ENCODE results near the gene TNS3.
"Not testable (repeated sequence)": the region's sequence is repeated elsewhere in the genome, so short reads cannot be mapped to it uniquely, and the experiment has no call there.

The TNS3 gene

DNA sequence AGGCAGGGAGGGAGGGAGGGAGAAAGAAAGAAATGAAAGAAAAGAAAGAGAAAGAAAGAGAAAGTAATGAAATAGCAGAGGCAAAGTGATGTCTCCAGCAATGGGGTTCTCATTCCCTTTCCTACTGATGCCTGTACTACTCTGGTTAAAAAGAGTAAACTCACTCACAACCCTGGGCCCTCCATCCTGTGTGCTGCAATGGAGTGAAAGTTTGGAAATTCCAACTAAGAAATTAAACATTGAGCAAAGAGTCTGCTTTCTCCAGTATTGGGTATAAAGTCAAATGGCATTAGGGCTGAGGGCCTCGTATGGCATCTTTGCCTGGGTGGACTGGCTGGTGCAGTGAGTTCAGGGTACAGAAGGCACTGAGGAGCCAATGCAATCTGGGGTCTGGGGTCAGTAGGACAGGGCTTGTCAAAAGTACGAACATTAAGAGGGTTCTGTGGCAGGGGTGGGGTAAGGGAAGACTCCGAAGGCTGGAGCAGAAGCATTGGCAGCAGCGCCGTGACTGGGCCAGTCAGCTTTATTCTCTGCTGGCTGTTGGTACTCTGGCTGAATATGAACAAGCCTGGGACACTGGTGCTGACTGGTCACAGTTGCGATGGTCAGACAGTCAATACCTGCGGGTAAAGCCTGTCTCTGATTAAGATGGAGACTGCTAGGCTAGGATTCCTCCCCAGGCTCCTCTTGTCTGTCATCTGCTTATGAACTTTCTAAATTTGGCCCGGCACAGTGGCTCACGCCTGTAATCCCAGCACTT is 24.1 kb upstream of the TNS3 start:
- no peaks in the 10 kb centered on the region for H3K27me3 ChIP-seq (ENCODE audit: control insufficient read depth, low read length)
- H4K20me1 ChIP-seq (ENCODE audit: control insufficient read depth, insufficient read depth, low read depth, low read length), result no peaks in the 10 kb centered on the region
- TF ChIP-seq, protein P1, sequence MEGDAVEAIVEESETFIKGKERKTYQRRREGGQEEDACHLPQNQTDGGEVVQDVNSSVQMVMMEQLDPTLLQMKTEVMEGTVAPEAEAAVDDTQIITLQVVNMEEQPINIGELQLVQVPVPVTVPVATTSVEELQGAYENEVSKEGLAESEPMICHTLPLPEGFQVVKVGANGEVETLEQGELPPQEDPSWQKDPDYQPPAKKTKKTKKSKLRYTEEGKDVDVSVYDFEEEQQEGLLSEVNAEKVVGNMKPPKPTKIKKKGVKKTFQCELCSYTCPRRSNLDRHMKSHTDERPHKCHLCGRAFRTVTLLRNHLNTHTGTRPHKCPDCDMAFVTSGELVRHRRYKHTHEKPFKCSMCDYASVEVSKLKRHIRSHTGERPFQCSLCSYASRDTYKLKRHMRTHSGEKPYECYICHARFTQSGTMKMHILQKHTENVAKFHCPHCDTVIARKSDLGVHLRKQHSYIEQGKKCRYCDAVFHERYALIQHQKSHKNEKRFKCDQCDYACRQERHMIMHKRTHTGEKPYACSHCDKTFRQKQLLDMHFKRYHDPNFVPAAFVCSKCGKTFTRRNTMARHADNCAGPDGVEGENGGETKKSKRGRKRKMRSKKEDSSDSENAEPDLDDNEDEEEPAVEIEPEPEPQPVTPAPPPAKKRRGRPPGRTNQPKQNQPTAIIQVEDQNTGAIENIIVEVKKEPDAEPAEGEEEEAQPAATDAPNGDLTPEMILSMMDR (IDR thresholded peaks at IDR 0.05; ENCODE audit: low read depth, low read length, poor library complexity, severe bottlenecking), result no peak
- no peak for TF ChIP-seq EZH2phosphoT487 (IDR thresholded peaks at IDR 0.05; ENCODE audit: borderline replicate concordance, low read length)
- no peak overlapping the region for H3K4me2 ChIP-seq (ENCODE audit: low read length)
- no peak overlapping the region for H3K27ac ChIP-seq (ENCODE audit: low read depth, low read length)
- no peaks in the 10 kb centered on the region for H3K9me2 ChIP-seq (replicated peaks; ENCODE audit: control insufficient read depth, low read length)
- no peaks in the 10 kb centered on the region for H3K79me2 ChIP-seq (ENCODE audit: control insufficient read depth, low read length)
- H3K4me3 ChIP-seq (ENCODE audit: low read length), result no peak overlapping the region
- H3K4me1 ChIP-seq (ENCODE audit: control insufficient read depth, low read length), result peaks cover 23% of the 10 kb centered on the region
- peaks cover 10% of the 10 kb centered on the region for H3F3A ChIP-seq (ENCODE audit: control insufficient read depth, insufficient read depth)
- no peaks in the 10 kb centered on the region for H3K36me3 ChIP-seq (ENCODE audit: control insufficient read depth, low read length)
- no peaks in the 10 kb centered on the region for H3K9me3 ChIP-seq (ENCODE audit: control insufficient read depth, insufficient read depth, low read length)

DNA sequence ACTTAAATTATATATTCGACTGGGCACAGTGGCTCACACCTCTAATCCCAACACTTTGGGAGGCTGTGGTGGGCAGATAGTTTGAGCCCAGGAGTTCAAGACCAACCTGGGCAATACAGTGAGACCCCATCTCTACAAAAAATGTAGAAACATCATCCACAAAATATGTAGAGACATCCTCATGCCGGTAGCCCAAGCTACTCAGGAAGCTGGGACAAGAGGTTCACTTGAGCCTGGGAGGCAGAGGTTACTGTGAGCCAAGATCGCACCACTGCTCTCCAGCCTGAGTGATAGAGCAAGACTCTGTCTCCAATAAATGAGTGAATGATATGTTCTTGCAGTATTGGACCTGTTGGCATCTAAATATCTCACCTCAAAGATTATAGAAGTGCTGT is 22.6 kb upstream of the TNS3 start:
- no peak overlapping the region for H3K4me3 ChIP-seq (ENCODE audit: low read length)
- H3K9me3 ChIP-seq (ENCODE audit: control insufficient read depth, insufficient read depth, low read length), result no peaks in the 10 kb centered on the region; the same call in 1 of the 2 replicates
- TF ChIP-seq EZH2phosphoT487 (IDR thresholded peaks at IDR 0.05; ENCODE audit: borderline replicate concordance, low read length), result no peak
- TF ChIP-seq, protein P1 (IDR thresholded peaks at IDR 0.05; ENCODE audit: low read depth, low read length, poor library complexity, severe bottlenecking), result no peak
- H3K27ac ChIP-seq (ENCODE audit: low read depth, low read length), result no peak overlapping the region
- no peaks in the 10 kb centered on the region for H4K20me1 ChIP-seq (ENCODE audit: control insufficient read depth, insufficient read depth, low read depth, low read length)
- no peaks in the 10 kb centered on the region for H3K27me3 ChIP-seq (ENCODE audit: control insufficient read depth, low read length)
- no peak overlapping the region for H3K4me2 ChIP-seq (ENCODE audit: low read length)
- no peaks in the 10 kb centered on the region for H3K36me3 ChIP-seq (ENCODE audit: control insufficient read depth, low read length)
- H3K4me1 ChIP-seq (ENCODE audit: control insufficient read depth, low read length), result peaks cover 38% of the 10 kb centered on the region
- no peaks in the 10 kb centered on the region for H3K9me2 ChIP-seq (replicated peaks; ENCODE audit: control insufficient read depth, low read length)
- H3K79me2 ChIP-seq (ENCODE audit: control insufficient read depth, low read length), result no peaks in the 10 kb centered on the region
- peaks cover 13% of the 10 kb centered on the region for H3F3A ChIP-seq (ENCODE audit: control insufficient read depth, insufficient read depth)

DNA sequence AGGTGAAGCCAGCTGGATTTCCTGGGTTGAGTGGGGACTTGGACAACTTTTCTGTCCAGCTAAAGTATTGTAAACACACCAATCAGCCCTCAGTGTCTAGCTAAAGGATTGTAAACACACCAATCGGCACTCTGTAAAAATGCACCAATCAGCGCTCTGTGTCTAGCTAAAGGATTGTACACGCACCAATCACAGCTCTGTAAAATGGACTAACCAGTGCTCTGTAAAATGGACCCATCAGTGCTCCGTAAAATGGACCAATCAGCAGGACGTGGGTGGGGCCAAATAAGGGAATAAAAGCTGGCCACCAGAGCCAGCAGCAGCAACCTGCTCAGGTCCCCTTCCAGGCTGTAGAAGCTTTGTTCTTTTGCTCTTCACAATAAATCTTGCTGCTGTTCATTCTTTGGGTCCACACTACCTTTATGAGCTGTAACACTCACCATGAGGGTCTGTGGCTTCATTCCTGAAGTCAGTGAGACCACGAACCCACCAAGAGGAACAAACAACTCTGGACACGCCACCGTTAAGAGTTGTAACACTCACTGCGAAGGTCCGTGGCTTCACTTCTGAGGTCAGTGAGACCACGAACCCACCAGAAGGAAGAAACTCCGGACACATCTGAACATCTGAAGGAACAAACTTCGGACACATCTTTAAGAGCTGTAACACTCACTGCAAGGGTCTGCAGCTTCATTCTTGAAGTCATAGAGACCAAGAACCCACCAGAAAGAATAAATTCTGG is 21.8 kb upstream of the TNS3 start:
- not testable (repeated sequence) for H3K4me2 ChIP-seq (ENCODE audit: low read length); H3K36me3 ChIP-seq (ENCODE audit: control insufficient read depth, low read length); H3K79me2 ChIP-seq (ENCODE audit: control insufficient read depth, low read length); H3K4me3 ChIP-seq (ENCODE audit: low read length); H3K9me2 ChIP-seq (replicated peaks; ENCODE audit: control insufficient read depth, low read length); H4K20me1 ChIP-seq (ENCODE audit: control insufficient read depth, insufficient read depth, low read depth, low read length); H3K27ac ChIP-seq (ENCODE audit: low read depth, low read length); H3K9me3 ChIP-seq (ENCODE audit: control insufficient read depth, insufficient read depth, low read length); H3K27me3 ChIP-seq (ENCODE audit: control insufficient read depth, low read length)
- H3F3A ChIP-seq (ENCODE audit: control insufficient read depth, insufficient read depth), result peaks cover 13% of the 10 kb centered on the region
- H3K4me1 ChIP-seq (ENCODE audit: control insufficient read depth, low read length), result peaks cover 38% of the 10 kb centered on the region

Data from DOHH2 (cell line).